Endometrium (tissue), 2 donors: Measurements from ENCODE around the gene DMRTA2.

Experiments
- FAIRE-seq: peaks from 2 replicates; lab custom pipeline; 2012; peaks lifted over from hg19 to GRCh38; lab: Jason Lieb, UNC
- donor health status: control.
- donor health status: control.

Gene DMRTA2

GRCh38 chr1:50422946-50423669 is at the start of gene DMRTA2:
Gene DMRTA2 (minus strand): TSS chr1:50423443. CDS start chr1:50421536, 1,907 bp downstream.
- FAIRE-seq = no peak

DNA sequence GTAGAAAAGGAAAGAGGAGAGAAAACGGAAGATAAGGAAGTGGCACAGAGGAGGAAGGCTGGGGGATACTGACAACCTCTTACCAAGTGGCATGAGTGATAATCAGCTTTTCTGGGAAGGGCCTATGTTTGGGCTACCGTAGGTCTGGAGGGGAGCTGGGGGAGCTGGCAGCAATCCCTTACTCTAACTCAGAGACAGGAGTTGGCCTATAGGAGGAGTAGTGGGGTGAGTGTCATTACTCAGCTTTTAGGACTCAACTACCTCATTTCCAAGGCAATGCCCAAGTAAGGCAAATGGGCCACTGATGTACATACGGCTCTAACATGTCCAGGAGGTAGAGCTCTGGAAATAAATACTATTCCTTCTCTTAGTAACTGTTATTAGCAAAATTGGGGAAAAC is 48.7 kb upstream of the DMRTA2 start:
- no peak for FAIRE-seq

GRCh38 chr1:50462964-50463363 is 39.7 kb upstream of the DMRTA2 start:
- no peak for FAIRE-seq

DNA sequence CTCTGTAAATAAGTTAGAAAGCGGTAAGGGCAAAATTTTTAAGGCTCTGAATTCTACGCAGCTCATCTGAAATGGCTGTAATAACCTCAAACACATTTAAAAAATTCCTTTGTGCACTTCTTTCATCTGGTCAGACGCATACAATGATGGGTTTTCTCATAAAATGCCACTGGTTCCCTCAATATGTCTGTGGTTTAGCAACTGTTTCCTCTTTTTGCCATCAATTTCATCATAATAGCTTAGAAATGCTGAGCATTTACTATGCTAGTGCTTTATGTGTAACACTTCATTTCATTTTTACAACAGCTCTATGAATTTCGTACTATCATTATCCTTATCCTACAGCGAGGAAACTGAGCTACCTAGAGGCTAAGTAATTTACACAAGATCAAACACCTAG is 35.3 kb upstream of the DMRTA2 start:
- no peak for FAIRE-seq

- FAIRE-seq = no peak
Observed at GRCh38 chr1:50454911-50455310, 31.7 kb upstream of the DMRTA2 start.

DNA sequence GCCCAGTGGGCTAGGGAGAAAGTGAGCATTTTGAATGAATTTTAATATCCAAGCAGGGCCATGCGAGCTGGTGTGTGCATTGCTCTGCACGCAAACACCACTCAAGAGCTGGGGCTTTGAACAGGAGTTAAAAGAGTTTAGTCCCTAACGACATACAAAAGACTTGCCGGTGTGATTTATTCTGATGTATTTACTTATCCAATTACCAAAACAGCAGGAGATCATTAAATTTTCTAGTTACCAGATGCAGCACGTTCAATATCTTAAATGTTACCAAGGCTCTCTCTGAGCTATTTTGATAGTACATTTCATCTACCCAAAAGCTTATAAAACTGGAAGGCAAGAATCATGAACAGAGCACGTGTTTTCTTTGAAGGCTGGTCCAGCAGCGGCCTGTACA is 30.0 kb upstream of the DMRTA2 start:
- FAIRE-seq = no peak

- FAIRE-seq = no peak
Observed at GRCh38 chr1:50452700-50453099, 29.5 kb upstream of the DMRTA2 start.

GRCh38 chr1:50450861-50451653 is 27.8 kb upstream of the DMRTA2 start:
- no peak for FAIRE-seq

DNA sequence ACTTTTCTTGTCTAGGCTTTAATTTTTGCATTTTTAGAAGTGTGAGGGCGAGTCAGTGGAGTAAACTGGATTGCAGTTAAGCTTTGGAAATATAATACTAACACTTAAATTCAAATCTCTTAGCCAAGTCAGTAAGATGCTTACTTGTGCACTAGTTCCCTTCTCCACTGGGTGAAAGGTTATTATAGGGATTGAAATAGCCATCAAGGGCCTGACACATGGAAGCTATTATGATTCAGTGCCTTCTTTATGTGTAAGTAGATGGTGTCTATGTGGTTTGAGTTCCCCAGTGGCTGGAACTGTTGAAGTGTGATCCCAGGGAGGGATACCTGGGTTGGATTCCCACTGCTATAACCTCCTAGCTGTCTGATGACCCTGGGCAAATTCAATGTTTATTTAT is 24.7 kb upstream of the DMRTA2 start:
- no peak for FAIRE-seq

- FAIRE-seq = no peak
Observed at GRCh38 chr1:50441183-50441582, 17.9 kb upstream of the DMRTA2 start.

GRCh38 chr1:50438945-50439344 is 15.7 kb upstream of the DMRTA2 start:
- FAIRE-seq = no peak

DNA sequence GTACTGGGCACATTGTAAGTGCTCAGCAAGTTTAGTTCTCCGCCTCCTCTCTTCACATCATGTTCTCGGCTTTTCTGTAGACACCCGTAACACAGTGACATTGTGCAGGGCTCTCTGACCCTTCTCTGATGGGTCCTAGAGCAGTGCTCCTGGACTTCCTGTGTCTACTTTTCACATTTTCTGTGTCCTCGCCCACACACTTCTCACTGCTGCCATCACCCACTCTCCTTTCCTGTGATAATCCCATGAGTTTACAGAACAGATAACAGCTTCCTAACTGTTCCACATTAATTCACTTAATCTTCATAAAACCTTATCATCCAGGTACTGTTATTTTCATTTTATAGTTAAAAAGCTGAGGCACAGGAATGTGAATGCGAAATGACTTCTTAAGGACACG is 13.2 kb upstream of the DMRTA2 start:
- FAIRE-seq = no peak

- FAIRE-seq = no peak
Observed at GRCh38 chr1:50430010-50430405, 6.8 kb upstream of the DMRTA2 start.

- FAIRE-seq = no peak
Observed at GRCh38 chr1:50427818-50428779, 4.9 kb upstream of the DMRTA2 start.

DNA sequence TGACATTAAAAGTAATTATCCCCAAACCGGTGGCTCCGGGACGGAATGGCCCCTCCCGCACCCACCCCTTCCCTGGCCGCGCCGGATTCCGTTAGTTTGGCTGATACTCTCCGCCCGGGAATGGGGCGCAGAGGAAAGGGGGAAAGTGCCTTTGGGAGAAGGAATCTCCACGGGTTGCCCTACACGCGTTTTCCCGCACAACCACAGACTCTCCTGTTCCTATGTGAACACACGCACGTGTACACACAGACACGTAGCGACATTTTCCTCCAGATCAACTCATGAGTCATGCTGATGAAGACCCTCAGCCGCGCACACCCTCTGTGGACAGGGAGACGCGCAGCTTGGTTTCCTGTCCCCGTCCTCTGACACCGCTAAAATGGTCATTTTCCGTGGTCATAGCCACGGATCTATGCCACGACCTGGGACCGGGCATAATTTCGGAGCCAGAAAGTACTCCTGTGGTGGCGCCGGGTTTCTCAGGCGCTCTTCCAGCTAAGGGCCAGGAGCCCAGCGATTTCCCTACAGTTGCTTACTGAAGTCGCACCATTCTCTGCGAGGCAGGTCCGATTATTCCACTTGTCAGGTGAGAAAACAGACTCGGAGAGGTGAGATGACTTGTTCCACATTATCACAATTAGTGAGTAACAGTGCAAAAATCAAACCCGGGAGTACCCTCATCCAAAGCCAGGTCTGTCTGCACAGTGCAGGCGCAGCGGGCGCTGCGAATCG is 4.0 kb upstream of the DMRTA2 start:
- no peak for FAIRE-seq

GRCh38 chr1:50426702-50427085 is 3.5 kb upstream of the DMRTA2 start:
- no peak for FAIRE-seq

DNA sequence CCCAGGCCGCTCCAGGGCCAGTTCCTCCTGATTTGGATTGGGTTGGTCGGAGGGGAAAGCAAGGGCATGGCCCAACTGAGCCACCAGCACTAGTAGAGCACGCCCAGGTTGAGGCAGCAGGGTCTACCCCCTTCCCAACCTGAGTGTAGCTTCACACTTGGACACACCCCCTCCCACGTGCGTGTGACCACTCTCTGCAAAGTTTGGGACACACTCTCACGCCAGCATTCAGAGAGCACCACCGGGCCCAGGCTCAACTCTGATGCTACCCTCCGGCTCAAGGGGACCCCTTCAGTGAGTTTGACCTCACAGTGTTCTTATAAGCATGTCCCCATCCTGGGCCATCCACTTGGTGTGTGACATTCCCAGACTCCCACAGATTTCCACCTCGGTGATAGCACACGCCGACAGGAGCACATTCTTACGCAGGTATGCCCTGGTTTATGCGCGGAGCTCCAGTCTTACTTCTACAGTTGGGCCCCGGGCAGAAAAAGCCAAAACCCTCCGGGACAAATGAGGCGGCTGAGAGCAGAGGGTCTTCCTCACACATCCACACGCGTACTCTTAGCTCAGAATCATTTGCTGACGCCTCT is 3.0 kb upstream of the DMRTA2 start:
- FAIRE-seq = no peak

GRCh38 chr1:50425376-50426107 is 2.3 kb upstream of the DMRTA2 start:
- no peak for FAIRE-seq

DNA sequence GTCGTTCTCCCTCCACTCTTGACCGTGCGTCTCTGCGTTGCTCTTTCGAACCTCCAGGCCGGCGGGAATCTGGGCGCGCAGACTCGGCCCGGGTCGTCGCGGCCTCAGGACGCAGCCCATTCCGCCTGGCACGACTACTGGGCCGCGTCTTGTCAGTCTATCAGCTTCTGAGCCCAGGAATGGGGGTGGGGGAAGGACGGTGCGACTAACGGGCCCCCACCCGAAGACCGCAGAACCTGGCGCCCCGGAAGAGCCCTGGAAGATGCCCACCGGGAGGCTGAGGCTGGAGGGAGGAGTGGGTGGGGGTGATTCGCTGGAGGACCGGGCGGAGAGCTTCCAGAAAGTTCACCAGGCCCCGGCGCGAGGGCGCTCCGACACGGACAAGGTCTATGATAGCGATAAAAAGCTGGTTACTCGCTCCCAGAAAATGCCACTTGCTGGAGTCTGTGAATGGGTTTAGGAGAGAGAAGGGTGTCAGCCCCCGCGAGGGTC is 1.7 kb upstream of the DMRTA2 start:
- FAIRE-seq = no peak

GRCh38 chr1:50424045-50424883 is 1.0 kb upstream of the DMRTA2 start:
- no peak for FAIRE-seq
